Measurements from ENCODE around the gene TBC1D22A. TPM values are rescaled to one million over a fixed set of nuclear protein-coding genes. Genes with fewer than 3 reads are reported as not detected.

TBC1D22A gene
- total RNA-seq, 1 experiment from 2014 or later = 26.0 TPM

- Mint-ChIP-seq H3K27ac (ENCODE audit: low read depth, unreplicated experiment) (no peak overlapping the region), H3K4me1 (ENCODE audit: insufficient read depth, unreplicated experiment) (peaks cover 10% of the 10 kb centered on the region), H3K36me3 (ENCODE audit: insufficient read depth, unreplicated experiment) (no peaks in the 10 kb centered on the region), H3K4me3 (ENCODE audit: unreplicated experiment) (peak overlapping the region; percentile 80), H3K9me3 (ENCODE audit: unreplicated experiment) (no peaks in the 10 kb centered on the region), H3K27me3 (ENCODE audit: insufficient read depth, unreplicated experiment) (no peaks in the 10 kb centered on the region)
- DNase-seq (ENCODE audit: unreplicated experiment) = no peak
- CTCF ChIA-PET = interaction anchor here (0.7 kb wide), 2 partner anchors 24 to 61 kb away, joined by 3 to 7 read pairs; no protein-coding TSS in a partner anchor
- TF ChIP-seq CTCF (IDR thresholded peaks at IDR 0.05; ENCODE audit: unreplicated experiment) = no peak
- POLR2A ChIA-PET = interaction anchor here (1.6 kb wide), 1 partner anchor 26 kb away, joined by 5 read pairs; the partner anchor contains the start of gene TBC1D22A
- BruUV-seq (replicated peaks) = no TSS peak
- intact Hi-C loops (cut with micrococcal nuclease) = loop anchor here (10.0 kb wide), 1 partner anchor 173 kb away; no protein-coding TSS in a partner anchor
Measured at GRCh38 chr22:46737105-46737975, 25.1 kb upstream of the TBC1D22A start.

- peak; percentile 52 for DNase-seq (ENCODE audit: unreplicated experiment)
- intact Hi-C loops (cut with micrococcal nuclease) = loop anchor here (10.0 kb wide), 1 partner anchor 173 kb away; no protein-coding TSS in a partner anchor
- BruUV-seq (replicated peaks) = no TSS peak
- Mint-ChIP-seq H3K27ac (ENCODE audit: low read depth, unreplicated experiment) (no peak within 1 kb of the TSS), H3K9me3 (ENCODE audit: unreplicated experiment) (no peaks in the 10 kb centered on the region), H3K27me3 (ENCODE audit: insufficient read depth, unreplicated experiment) (no peaks in the 10 kb centered on the region), H3K36me3 (ENCODE audit: insufficient read depth, unreplicated experiment) (no peaks in the 10 kb centered on the region), H3K4me3 (ENCODE audit: unreplicated experiment) (peak within 1 kb of the TSS; percentile 80), H3K4me1 (ENCODE audit: insufficient read depth, unreplicated experiment) (peaks cover 10% of the 10 kb centered on the region)
- CTCF ChIA-PET = interaction anchor here (0.8 kb wide), 1 partner anchor 23 kb away, joined by 3 read pairs; no protein-coding TSS in a partner anchor
- POLR2A ChIA-PET = interaction anchor here (1.2 to 1.9 kb wide), 2 partner anchors 16 to 25 kb away, joined by 4 read pairs; partner anchors contain the start of gene TBC1D22A
- TF ChIP-seq CTCF (IDR thresholded peaks at IDR 0.05; ENCODE audit: unreplicated experiment) = no peak
Measured at GRCh38 chr22:46737976-46738646, 24.3 kb upstream of the TBC1D22A start, which contains the start of gene CERK. Gene CERK (minus strand): TSS chr22:46738252. CDS start chr22:46738148, 104 bp downstream.

- ChIA-PET CTCF (interaction anchor here (0.7 to 0.8 kb wide), 2 partner anchors 22 to 176 kb away, joined by 3 read pairs; no protein-coding TSS in a partner anchor), POLR2A (interaction anchor here (1.0 to 1.9 kb wide), 3 partner anchors 16 to 26 kb away, joined by 3 to 4 read pairs (median 4); partner anchors contain the start of gene TBC1D22A)
- Mint-ChIP-seq H3K27me3 (ENCODE audit: insufficient read depth, unreplicated experiment) (no peaks in the 10 kb centered on the region), H3K27ac (ENCODE audit: low read depth, unreplicated experiment) (no peak overlapping the region), H3K4me3 (ENCODE audit: unreplicated experiment) (peak overlapping the region; percentile 80), H3K4me1 (ENCODE audit: insufficient read depth, unreplicated experiment) (peaks cover 10% of the 10 kb centered on the region), H3K36me3 (ENCODE audit: insufficient read depth, unreplicated experiment) (no peaks in the 10 kb centered on the region), H3K9me3 (ENCODE audit: unreplicated experiment) (no peaks in the 10 kb centered on the region)
- no peak for TF ChIP-seq CTCF (IDR thresholded peaks at IDR 0.05; ENCODE audit: unreplicated experiment)
- intact Hi-C loops (cut with micrococcal nuclease) = loop anchor here (10.0 kb wide), 1 partner anchor 174 kb away; no protein-coding TSS in a partner anchor
- BruUV-seq (replicated peaks) = no TSS peak
- DNase-seq (ENCODE audit: unreplicated experiment) = no peak
Measured at GRCh38 chr22:46738647-46739093, 23.8 kb upstream of the TBC1D22A start.
